ENCODE measurements around the gene LRRC28.

Gene LRRC28

DNA sequence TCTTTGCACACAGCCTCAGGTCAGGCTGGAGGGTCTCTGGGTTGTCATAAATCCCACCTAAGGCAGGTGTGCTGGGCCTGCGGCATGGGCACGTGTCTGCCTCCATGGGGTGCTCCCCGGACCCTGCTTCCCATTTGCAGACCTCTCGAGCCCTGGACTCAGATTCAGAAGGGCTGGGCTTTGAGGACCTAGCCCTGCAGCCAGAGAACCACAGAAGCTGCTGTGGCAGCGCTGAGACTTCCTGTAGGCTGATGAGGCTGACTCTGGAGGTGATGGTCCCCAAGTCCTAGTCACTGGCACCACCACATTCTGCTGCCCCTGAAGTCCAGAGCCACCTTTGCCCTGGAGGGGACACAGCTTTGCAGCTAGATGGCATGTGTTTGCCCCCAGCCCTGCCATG, 156.4 kb downstream of the LRRC28 start:
- ChIA-PET POLR2A (interaction anchor here (1.0 kb wide), 1 partner anchor 158 kb away, joined by 4 read pairs; the partner anchor contains the start of gene MEF2A), CTCF (interaction anchor here (1.1 to 1.4 kb wide), 3 partner anchors 21 to 46 kb away, joined by 3 to 8 read pairs (median 3); no protein-coding TSS in a partner anchor)
- Histone ChIP-seq H3K27ac (ENCODE audit: extremely low read depth, low read depth, low read length) (no peak overlapping the region), H3K36me3 (ENCODE audit: control insufficient read depth in 2 of 2, insufficient read depth in 1 of 2, low read length in 2 of 2) (no peaks in the 10 kb centered on the region), H3K4me3 (ENCODE audit: low read depth, low read length) (no peak overlapping the region), H3K4me1 (ENCODE audit: control insufficient read depth, insufficient read depth, low read length) (peaks cover 7% of the 10 kb centered on the region), H3K9me3 (ENCODE audit: control insufficient read depth, insufficient read depth, low read depth, low read length) (no peaks in the 10 kb centered on the region)
- no peak for TF ChIP-seq ZBTB21 (tag by site-specific recombination; IDR thresholded peaks at IDR 0.05)
- TF ChIP-seq ZNF777 (tag by site-specific recombination; IDR thresholded peaks at IDR 0.05; ENCODE audit: borderline replicate concordance) = no peak
- no peak for TF ChIP-seq KLF7 (tag by site-specific recombination; IDR thresholded peaks at IDR 0.05; ENCODE audit: borderline replicate concordance)
- TF ChIP-seq, protein P1, sequence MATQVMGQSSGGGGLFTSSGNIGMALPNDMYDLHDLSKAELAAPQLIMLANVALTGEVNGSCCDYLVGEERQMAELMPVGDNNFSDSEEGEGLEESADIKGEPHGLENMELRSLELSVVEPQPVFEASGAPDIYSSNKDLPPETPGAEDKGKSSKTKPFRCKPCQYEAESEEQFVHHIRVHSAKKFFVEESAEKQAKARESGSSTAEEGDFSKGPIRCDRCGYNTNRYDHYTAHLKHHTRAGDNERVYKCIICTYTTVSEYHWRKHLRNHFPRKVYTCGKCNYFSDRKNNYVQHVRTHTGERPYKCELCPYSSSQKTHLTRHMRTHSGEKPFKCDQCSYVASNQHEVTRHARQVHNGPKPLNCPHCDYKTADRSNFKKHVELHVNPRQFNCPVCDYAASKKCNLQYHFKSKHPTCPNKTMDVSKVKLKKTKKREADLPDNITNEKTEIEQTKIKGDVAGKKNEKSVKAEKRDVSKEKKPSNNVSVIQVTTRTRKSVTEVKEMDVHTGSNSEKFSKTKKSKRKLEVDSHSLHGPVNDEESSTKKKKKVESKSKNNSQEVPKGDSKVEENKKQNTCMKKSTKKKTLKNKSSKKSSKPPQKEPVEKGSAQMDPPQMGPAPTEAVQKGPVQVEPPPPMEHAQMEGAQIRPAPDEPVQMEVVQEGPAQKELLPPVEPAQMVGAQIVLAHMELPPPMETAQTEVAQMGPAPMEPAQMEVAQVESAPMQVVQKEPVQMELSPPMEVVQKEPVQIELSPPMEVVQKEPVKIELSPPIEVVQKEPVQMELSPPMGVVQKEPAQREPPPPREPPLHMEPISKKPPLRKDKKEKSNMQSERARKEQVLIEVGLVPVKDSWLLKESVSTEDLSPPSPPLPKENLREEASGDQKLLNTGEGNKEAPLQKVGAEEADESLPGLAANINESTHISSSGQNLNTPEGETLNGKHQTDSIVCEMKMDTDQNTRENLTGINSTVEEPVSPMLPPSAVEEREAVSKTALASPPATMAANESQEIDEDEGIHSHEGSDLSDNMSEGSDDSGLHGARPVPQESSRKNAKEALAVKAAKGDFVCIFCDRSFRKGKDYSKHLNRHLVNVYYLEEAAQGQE (tag by site-specific recombination; IDR thresholded peaks at IDR 0.05) = no peak

DNA sequence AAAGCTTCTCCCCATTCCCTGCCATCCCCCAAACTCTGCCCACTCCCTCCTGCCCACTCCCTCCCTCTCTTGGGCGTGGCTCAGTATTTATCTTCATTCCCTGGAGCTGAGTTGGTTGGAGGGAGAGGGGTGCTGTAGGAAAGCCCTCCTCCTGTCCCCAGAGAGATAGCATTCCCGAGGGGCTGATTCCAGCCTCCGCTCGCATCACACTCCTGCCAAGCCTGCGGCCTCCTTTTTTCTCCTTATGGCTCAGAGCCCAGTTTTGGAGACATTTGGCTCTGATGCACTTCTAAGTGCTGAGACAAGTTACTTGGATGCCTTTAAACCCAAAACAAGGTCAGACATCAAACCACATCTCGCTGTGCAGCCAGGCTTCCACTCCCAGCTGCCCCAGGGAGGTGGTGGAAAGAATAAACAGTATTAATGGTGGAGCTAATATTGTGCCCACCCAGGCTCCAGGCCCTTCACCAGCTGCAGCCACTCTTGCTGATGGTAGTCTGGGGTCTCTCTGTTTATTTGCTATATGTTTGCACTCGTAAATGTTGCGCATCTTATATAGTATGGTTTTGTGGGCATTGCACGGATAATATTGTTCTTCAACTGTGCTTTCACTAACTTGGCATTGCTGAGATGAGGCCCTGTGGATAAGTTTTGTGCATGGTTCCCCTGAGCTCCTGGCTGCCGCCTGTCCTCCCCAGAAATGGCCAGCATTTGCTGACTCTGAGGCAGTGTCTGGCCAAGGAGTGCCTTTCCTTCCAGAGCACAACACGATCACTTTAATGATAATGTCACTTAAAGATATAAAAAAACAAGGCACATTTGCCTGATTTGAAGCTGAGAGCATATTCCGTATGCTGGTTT, 157.2 kb downstream of the LRRC28 start:
- no peak overlapping the region for H3K27ac ChIP-seq (ENCODE audit: extremely low read depth, low read depth, low read length)
- no peaks in the 10 kb centered on the region for H3K36me3 ChIP-seq (ENCODE audit: control insufficient read depth in 2 of 2, insufficient read depth in 1 of 2, low read length in 2 of 2)
- no peak overlapping the region for H3K4me3 ChIP-seq (ENCODE audit: low read depth, low read length)
- no peaks in the 10 kb centered on the region for H3K9me3 ChIP-seq (ENCODE audit: control insufficient read depth, insufficient read depth, low read depth, low read length)
- ChIA-PET CTCF (interaction anchor here (1.2 to 1.8 kb wide), 7 partner anchors 9 to 296 kb away, joined by 3 to 8 read pairs (median 4); no protein-coding TSS in a partner anchor), POLR2A (interaction anchor here (1.0 kb wide), 1 partner anchor 325 kb away, joined by 3 read pairs; the partner anchor contains the start of gene LYSMD4)
- H3K4me1 ChIP-seq (ENCODE audit: control insufficient read depth, insufficient read depth, low read length) = peaks cover 7% of the 10 kb centered on the region
- TF ChIP-seq ZNF560 (tag by site-specific recombination; IDR thresholded peaks at IDR 0.05; ENCODE audit: borderline replicate concordance) (no peak), TCF7L2 (IDR thresholded peaks at IDR 0.05; ENCODE audit: borderline replicate concordance, low read depth, low read length) (no peak), KLF1 (tag by site-specific recombination; IDR thresholded peaks at IDR 0.05) (peak; percentile 76), ZNF529 (tag by site-specific recombination; IDR thresholded peaks at IDR 0.05; ENCODE audit: insufficient replicate concordance) (no peak), ZNF132 (tag by site-specific recombination; IDR thresholded peaks at IDR 0.05; ENCODE audit: borderline replicate concordance) (no peak), ZNF621 (tag by site-specific recombination; IDR thresholded peaks at IDR 0.05) (no peak), ZNF654 (tag by site-specific recombination; IDR thresholded peaks at IDR 0.05; ENCODE audit: low read depth) (no peak), ZFP37 (tag by site-specific recombination; IDR thresholded peaks at IDR 0.05) (no peak), EGR2 (tag by site-specific recombination; IDR thresholded peaks at IDR 0.05; ENCODE audit: low read depth) (peak; percentile 66), ZFHX2 (tag by site-specific recombination; conservative IDR thresholded peaks at IDR 0.05) (peak; percentile 80), RBAK (tag by site-specific recombination; IDR thresholded peaks at IDR 0.05) (no peak), ZIC2 (tag by site-specific recombination; IDR thresholded peaks at IDR 0.05) (no peak), ZNF660 (tag by site-specific recombination; IDR thresholded peaks at IDR 0.05) (no peak)
- TF ChIP-seq, protein P2, sequence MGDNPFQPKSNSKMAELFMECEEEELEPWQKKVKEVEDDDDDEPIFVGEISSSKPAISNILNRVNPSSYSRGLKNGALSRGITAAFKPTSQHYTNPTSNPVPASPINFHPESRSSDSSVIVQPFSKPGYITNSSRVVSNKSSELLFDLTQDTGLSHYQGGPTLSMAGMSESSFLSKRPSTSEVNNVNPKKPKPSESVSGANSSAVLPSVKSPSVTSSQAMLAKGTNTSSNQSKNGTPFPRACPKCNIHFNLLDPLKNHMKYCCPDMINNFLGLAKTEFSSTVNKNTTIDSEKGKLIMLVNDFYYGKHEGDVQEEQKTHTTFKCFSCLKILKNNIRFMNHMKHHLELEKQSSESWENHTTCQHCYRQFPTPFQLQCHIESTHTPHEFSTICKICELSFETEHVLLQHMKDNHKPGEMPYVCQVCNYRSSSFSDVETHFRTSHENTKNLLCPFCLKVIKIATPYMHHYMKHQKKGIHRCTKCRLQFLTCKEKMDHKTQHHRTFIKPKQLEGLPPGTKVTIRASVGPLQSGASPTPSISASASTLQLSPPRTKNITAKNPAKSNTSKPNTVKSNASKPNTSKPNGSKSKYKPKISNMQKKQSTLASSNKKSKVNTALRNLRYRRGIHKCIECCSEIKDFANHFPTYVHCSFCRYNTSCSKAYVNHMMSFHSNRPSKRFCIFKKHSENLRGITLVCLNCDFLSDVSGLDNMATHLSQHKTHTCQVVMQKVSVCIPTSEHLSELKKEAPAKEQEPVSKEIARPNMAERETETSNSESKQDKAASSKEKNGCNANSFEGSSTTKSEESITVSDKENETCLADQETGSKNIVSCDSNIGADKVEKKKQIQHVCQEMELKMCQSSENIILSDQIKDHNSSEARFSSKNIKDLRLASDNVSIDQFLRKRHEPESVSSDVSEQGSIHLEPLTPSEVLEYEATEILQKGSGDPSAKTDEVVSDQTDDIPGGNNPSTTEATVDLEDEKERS (tag by site-specific recombination; IDR thresholded peaks at IDR 0.05) = no peak
- TF ChIP-seq, protein P3, sequence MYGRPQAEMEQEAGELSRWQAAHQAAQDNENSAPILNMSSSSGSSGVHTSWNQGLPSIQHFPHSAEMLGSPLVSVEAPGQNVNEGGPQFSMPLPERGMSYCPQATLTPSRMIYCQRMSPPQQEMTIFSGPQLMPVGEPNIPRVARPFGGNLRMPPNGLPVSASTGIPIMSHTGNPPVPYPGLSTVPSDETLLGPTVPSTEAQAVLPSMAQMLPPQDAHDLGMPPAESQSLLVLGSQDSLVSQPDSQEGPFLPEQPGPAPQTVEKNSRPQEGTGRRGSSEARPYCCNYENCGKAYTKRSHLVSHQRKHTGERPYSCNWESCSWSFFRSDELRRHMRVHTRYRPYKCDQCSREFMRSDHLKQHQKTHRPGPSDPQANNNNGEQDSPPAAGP (tag by site-specific recombination; IDR thresholded peaks at IDR 0.05) = 0 out of 2 replicates have a peak, but pooled peaks have one; percentile 37
